Caco-2 (cell line): ENCODE data around the gene SHANK1. TPM values are rescaled to one million over a fixed set of nuclear protein-coding genes. Genes with fewer than 3 reads are reported as not detected.

ENCODE experiments used
- BruUV-seq: library from RNA; stranded (reverse); fragments of 400-500 nt; replicated peaks from 2 replicates; lab custom pipeline; 2021; lab: Mats Ljungman, UMichigan
- CTCF ChIA-PET: fragments of 300-600 bp; sonication (Branson Sonifier 250); formaldehyde crosslinking; loops from one replicate; lab custom pipeline; 2022; ENCODE audit warnings: antibody characterized with exemption; lab: Charles Lee
- POLR2A ChIA-PET: fragments of 300-600 bp; sonication (Branson Sonifier 250); formaldehyde crosslinking; loops from one replicate; lab custom pipeline; 2022; ENCODE audit warnings: antibody characterized with exemption; lab: Charles Lee
- DNase-seq, 2 experiments: peaks; one replicate each; pipeline versions ENCODE4 v3.0.0 to v3.0.0-alpha.2; 2020 to 2022
- H3K27me3 ChIP-seq: replicated peaks from 2 replicates; pipeline ENCODE4 v1.6.0; 2011; ENCODE audit warnings: low read length; ENCODE audit not compliant: control insufficient read depth, insufficient read depth
- H3K36me3 ChIP-seq: 2 replicates; pipeline ENCODE4 v1.5.1; 2011; ENCODE audit warnings: low read length; ENCODE audit not compliant: control insufficient read depth, insufficient read depth
- H3K4me1 ChIP-seq: fragments of 250-450 bp; sonication (Bioruptor Pico); 2 replicates; pipeline ENCODE4 v1.5.1; 2020; ENCODE audit warnings: mild to moderate bottlenecking
- H3K4me3 ChIP-seq: 2 replicates; pipeline ENCODE4 v1.5.1; 2011; ENCODE audit warnings: low read depth, mild to moderate bottlenecking, control low read depth, low read length
- H3K9me3 ChIP-seq: fragments of 250-450 bp; sonication (Bioruptor Pico); 2 replicates; pipeline ENCODE4 v1.5.1; 2020; ENCODE audit warnings: mild to moderate bottlenecking, moderate library complexity
- H3K27ac Mint-ChIP-seq: one replicate; pipeline ENCODE4 v1.8.0; 2022; ENCODE audit warnings: mixed read lengths; ENCODE audit not compliant: unreplicated experiment
- H3K27me3 Mint-ChIP-seq: one replicate; pipeline ENCODE4 v1.8.0; 2022; ENCODE audit warnings: mixed read lengths; ENCODE audit not compliant: insufficient read depth, unreplicated experiment
- H3K36me3 Mint-ChIP-seq: one replicate; pipeline ENCODE4 v1.8.0; 2022; ENCODE audit warnings: mild to moderate bottlenecking, mixed read lengths; ENCODE audit not compliant: insufficient read depth, unreplicated experiment
- H3K4me1 Mint-ChIP-seq: one replicate; pipeline ENCODE4 v1.8.0; 2022; ENCODE audit warnings: low read depth, mixed read lengths; ENCODE audit not compliant: unreplicated experiment
- H3K4me3 Mint-ChIP-seq: one replicate; pipeline ENCODE4 v1.8.0; 2022; ENCODE audit warnings: mild to moderate bottlenecking, moderate library complexity, mixed read lengths; ENCODE audit not compliant: unreplicated experiment
- H3K9me3 Mint-ChIP-seq: one replicate; pipeline ENCODE4 v1.8.0; 2022; ENCODE audit warnings: mixed read lengths; ENCODE audit not compliant: unreplicated experiment
- intact Hi-C: fragments of 100-400 bp; cut with micrococcal nuclease; formaldehyde crosslinking; loops from one replicate; pipeline ENCODE4 v1.10.0; 2022; ENCODE audit not compliant: unreplicated experiment
- total RNA-seq: library from RNA; stranded (reverse); gene quantifications from 2 replicates; pipeline ENCODE4 v1.2.3, GENCODE V29; 2022
- TF ChIP-seq, protein P1 (sequence below), 2 experiments: fragments of 200-600 bp in 1 of 2; IDR thresholded peaks; 1 replicate in 1 of 2; 2 replicates in 1 of 2; pipeline versions ENCODE4 v1.5.1 to v1.8.0; 2011 to 2022; ENCODE audit warnings: antibody characterized with exemption in 1 of 2, control low read depth in 1 of 2, inconsistent platforms in 1 of 2, low read depth in 1 of 2, low read length in 1 of 2, mild to moderate bottlenecking in 1 of 2, moderate library complexity in 1 of 2; ENCODE audit not compliant: insufficient read depth in 1 of 2, severe bottlenecking in 1 of 2, unreplicated experiment in 1 of 2

The SHANK1 gene
- total RNA-seq, 1 experiment from 2014 or later, result not detected

DNA sequence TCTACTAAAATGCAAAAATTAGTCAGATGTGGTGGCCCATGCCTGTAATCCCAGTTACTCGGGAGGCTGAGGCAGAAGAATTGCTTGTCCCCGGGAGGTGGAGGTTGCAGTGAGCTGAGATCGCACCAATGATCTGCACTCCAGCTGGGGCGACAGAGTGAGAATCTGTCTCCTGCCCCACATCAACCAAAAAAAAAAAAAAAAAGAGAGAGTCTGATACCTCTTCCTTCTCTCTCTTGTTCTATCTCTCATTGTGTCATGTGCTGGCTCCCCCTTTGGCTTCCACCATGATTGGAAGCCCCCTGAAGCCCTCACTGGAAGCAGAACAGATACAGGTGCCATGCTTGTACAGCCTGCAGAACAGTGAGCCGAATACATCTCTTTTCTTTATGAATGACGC is 23.9 kb upstream of the SHANK1 start:
- no peak for DNase-seq
- POLR2A ChIA-PET, result no interaction called here
- Histone ChIP-seq H3K4me1 (0 out of 2 replicates have a peak, but pooled peaks cover 5% of the 10 kb centered on the region), H3K27me3 (no peaks in the 10 kb centered on the region; the same call in 1 of the 2 replicates), H3K4me3 (no peak overlapping the region), H3K9me3 (no peaks in the 10 kb centered on the region), H3K36me3 (no peaks in the 10 kb centered on the region)
- no peaks in the 10 kb centered on the region for H3K9me3 Mint-ChIP-seq
- intact Hi-C loops, result no loop called here
- CTCF ChIA-PET, result interaction anchor here (0.6 kb wide), 1 partner anchor 131 kb away, joined by 3 read pairs; no protein-coding TSS in a partner anchor
- H3K36me3 Mint-ChIP-seq, result no peaks in the 10 kb centered on the region
- TF ChIP-seq, protein P1, sequence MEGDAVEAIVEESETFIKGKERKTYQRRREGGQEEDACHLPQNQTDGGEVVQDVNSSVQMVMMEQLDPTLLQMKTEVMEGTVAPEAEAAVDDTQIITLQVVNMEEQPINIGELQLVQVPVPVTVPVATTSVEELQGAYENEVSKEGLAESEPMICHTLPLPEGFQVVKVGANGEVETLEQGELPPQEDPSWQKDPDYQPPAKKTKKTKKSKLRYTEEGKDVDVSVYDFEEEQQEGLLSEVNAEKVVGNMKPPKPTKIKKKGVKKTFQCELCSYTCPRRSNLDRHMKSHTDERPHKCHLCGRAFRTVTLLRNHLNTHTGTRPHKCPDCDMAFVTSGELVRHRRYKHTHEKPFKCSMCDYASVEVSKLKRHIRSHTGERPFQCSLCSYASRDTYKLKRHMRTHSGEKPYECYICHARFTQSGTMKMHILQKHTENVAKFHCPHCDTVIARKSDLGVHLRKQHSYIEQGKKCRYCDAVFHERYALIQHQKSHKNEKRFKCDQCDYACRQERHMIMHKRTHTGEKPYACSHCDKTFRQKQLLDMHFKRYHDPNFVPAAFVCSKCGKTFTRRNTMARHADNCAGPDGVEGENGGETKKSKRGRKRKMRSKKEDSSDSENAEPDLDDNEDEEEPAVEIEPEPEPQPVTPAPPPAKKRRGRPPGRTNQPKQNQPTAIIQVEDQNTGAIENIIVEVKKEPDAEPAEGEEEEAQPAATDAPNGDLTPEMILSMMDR (IDR thresholded peaks at IDR 0.05; ENCODE audit: insufficient read depth in 1 of 2, low read depth in 1 of 2, low read length in 1 of 2, severe bottlenecking in 1 of 2, unreplicated experiment in 1 of 2), result no peak
- H3K4me1 Mint-ChIP-seq, result no peaks in the 10 kb centered on the region
- no peak overlapping the region for H3K27ac Mint-ChIP-seq
- no peak overlapping the region for H3K4me3 Mint-ChIP-seq
- BruUV-seq, result no TSS peak
- peaks cover 10% of the 10 kb centered on the region for H3K27me3 Mint-ChIP-seq

DNA sequence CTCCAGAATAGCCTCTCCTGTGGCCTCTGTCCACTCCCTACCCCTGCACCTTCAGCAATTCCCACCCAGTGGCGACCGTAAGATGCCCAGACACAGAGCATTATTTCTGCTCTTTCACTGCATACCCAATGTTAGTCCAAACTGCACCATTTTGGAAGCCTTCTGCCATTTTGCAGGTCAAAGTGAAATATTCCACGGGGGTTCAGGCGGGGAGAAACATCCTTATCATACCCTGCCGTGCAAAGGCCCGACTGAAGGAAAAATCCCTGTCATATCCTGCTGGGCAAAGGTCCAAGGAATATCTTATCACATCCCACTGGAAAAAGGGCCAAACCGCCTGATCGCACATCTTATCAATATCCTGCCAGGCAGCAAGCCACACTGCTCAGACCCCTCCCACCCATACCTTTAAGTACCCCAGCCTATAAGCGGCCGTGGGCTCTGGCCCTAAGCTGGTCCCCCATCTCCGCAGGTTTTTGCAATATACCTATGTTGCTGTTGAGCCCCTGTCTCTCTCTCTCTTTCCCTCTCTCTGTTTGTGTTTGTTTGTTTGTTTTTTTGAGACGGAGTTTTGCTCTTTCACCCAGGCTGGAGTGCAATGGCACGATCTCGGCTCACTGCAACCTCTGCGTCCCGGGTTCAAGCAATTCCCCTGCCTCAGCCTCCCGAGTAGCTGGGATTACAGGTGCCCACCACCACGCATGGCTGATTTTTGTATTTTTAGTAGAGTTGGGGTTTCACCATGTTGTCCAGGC is 21.8 kb upstream of the SHANK1 start:
- POLR2A ChIA-PET, result no interaction called here
- H3K4me1 Mint-ChIP-seq, result no peaks in the 10 kb centered on the region
- no TSS peak for BruUV-seq
- Histone ChIP-seq H3K27me3 (no peaks in the 10 kb centered on the region; the same call in 1 of the 2 replicates), H3K4me1 (0 out of 2 replicates have a peak, but pooled peaks cover 5% of the 10 kb centered on the region), H3K36me3 (no peaks in the 10 kb centered on the region), H3K9me3 (no peaks in the 10 kb centered on the region), H3K4me3 (no peak overlapping the region)
- peaks cover 17% of the 10 kb centered on the region for H3K27me3 Mint-ChIP-seq
- no peak for DNase-seq
- H3K4me3 Mint-ChIP-seq, result no peak overlapping the region
- no peaks in the 10 kb centered on the region for H3K36me3 Mint-ChIP-seq
- no peaks in the 10 kb centered on the region for H3K9me3 Mint-ChIP-seq
- CTCF ChIA-PET, result no interaction called here
- TF ChIP-seq, protein P1 (IDR thresholded peaks at IDR 0.05; ENCODE audit: insufficient read depth in 1 of 2, low read depth in 1 of 2, low read length in 1 of 2, severe bottlenecking in 1 of 2, unreplicated experiment in 1 of 2), result no peak
- H3K27ac Mint-ChIP-seq, result no peak overlapping the region
- intact Hi-C loops, result no loop called here

DNA sequence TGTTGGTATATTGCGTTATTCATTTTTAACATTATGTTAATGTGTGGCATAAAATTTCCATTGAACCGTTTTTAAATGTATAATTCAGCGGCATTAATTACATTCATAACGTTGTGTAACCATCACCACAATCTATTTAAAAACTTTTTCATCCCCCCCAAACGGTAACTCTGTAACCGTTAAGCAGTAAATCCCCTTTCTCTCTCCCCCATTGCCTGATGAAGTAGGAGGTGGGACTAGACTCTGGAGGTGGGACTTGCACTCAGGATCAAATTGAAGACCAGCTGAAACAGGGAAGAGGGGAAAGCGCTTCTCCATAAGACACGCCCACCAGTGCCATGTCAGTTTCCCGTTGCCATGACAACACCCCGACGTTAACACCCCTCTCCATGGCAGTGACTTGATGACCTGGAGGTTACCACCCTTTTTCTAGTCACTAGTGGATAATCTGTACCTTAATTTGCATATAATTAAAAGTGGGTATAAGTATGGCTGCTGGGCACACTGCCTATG is 20.4 kb upstream of the SHANK1 start:
- CTCF ChIA-PET, result no interaction called here
- no peaks in the 10 kb centered on the region for H3K9me3 Mint-ChIP-seq
- no peaks in the 10 kb centered on the region for H3K36me3 Mint-ChIP-seq
- POLR2A ChIA-PET, result no interaction called here
- Histone ChIP-seq H3K4me3 (no peak overlapping the region), H3K4me1 (0 out of 2 replicates have a peak, but pooled peaks cover 5% of the 10 kb centered on the region), H3K9me3 (no peaks in the 10 kb centered on the region), H3K27me3 (no peaks in the 10 kb centered on the region; the same call in 1 of the 2 replicates), H3K36me3 (no peaks in the 10 kb centered on the region)
- no peaks in the 10 kb centered on the region for H3K4me1 Mint-ChIP-seq
- H3K4me3 Mint-ChIP-seq, result no peak overlapping the region
- no peak for DNase-seq
- BruUV-seq, result no TSS peak
- intact Hi-C loops, result no loop called here
- no peak overlapping the region for H3K27ac Mint-ChIP-seq
- peaks cover 17% of the 10 kb centered on the region for H3K27me3 Mint-ChIP-seq
- TF ChIP-seq, protein P1 (IDR thresholded peaks at IDR 0.05; ENCODE audit: insufficient read depth in 1 of 2, low read depth in 1 of 2, low read length in 1 of 2, severe bottlenecking in 1 of 2, unreplicated experiment in 1 of 2), result no peak
